NCI-H1694 (cell line): ENCODE results near the gene WNT7A.
"Not testable (repeated sequence)": the region's sequence is repeated elsewhere in the genome, so short reads cannot be mapped to it uniquely, and the experiment has no call there.

Experiments
- DNase-seq: peaks from one replicate; lab custom pipeline; 2025; lab: John Stamatoyannopoulos, UW

WNT7A gene

DNA sequence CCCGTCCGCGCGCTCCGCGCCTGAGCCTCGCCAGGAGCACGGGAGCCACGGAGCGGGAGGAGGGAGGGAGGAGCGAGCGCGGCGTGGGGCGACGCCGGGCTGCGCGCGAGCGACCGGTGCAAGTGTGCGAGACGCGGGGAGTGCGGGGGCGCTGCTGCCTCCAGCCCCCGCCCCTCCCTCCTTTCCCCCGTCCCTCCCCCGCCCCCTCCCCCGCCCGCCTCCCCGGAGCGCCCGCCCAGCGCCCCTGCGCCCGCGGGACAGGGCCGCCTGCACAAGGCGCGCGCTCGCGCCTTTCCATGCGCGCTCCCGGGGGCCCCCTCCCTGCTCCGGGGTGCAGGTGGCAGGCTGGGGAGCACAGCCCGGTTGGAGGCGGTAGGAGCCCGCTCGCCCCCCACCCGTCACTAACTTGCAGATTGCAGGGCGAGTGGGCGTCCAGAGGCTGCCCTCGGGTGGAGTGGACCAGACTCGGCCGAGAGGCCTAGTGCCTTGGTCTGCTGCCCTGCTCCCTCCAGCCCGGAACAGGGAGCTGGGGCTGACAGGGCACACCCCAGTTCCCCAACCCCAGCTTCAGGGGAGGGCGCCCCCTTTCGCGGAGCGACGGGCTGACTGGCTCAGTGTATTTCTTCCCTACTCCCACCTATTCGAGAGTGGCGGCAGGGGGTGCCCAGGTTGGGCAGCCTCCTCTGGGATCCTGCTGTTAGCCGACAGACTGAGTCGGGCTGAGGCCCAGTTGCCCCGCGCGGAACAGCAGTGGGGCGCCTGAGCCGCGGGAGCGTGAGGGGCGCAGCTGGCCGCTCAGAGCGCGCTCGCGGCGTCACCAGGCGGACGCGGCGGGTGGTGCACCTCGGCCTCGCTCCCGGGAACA lies at the start of gene WNT7A:
Gene WNT7A, minus strand, starts transcription at position 126 of the 865 bp plus-strand sequence. CDS start 255 bp downstream, outside the sequence.
- no peak for DNase-seq

DNA sequence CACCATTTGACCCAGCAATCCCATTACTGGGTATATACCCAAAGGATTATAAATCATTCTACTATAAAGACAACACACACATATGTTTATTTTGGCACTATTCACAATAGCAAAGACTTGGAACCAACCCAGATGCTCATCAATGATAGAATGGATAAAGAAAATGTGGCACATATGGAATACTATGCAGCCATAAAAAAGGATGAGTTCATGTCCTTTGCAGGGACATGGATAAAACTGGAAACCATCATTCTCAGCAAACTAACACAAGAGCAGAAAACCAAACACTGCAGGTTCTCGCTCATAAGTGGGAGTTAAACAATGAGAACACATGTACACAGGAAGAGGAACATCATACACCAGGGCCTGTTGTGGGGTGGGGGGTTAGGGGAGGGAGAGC lies 48.9 kb upstream of the WNT7A start:
- not testable (repeated sequence) for DNase-seq

DNA sequence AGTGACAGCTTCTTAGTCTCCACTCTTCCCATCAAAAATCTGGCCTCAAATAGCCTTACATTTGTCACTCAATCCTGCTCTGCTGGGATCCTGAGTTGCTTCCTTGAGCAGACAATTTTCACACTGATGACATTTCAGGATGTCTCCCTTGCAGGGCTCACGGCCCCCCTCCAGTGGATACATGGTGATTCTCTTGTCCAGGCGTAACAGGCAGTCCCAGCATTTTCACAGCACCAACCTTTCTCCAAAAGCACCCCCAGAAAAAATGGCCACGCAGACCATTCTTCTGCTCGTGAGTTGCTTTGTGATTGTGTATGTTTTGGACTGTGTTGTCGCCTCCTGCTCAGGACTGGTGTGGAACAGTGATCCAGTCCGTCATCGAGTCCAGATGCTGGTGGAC lies 47.4 kb upstream of the WNT7A start:
- DNase-seq = no peak

DNA sequence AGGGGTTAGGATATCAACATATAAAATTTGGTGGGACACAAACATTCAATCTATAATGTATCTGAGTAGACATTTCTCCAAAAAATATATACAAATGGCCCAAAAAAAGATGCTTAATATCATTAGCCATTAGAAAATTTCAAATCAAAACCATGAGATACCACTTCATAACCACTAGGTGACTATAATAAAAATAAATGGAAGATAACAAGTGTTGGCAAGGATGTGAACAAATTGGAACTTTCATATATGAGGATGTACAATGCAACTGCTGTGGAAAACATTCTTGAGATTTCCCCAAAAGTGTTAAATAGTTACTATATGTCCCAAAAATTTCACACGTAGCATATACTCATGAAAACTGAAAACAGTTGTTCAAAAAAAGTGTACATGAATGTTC lies 36.5 kb upstream of the WNT7A start:
- no peak for DNase-seq

DNA sequence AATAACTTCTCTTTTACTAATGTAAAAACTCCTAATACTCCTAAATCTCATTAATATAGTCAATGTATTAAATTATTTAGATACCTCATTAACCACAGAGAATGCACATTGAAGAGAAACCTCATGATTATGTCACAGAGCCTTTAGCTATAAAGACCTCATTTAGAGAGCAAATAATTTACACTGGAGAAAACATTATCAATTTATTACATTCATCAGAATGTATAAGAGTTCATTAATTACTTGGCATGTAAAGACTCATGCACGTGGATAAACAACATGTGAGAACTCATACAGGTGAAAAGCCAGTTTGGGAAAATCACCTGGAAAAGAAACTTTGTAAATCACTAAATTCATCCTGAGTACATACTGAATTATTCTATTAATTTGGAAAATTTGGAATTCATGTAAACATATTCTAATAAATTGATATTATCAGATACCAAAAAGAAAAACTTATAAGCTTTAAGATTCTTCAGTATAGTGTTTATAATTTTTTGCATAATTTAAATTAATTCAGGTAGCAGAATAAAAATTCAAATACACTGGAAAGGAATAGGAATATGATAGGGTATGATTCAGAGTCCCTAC lies 22.9 kb upstream of the WNT7A start:
- DNase-seq = no peak

DNA sequence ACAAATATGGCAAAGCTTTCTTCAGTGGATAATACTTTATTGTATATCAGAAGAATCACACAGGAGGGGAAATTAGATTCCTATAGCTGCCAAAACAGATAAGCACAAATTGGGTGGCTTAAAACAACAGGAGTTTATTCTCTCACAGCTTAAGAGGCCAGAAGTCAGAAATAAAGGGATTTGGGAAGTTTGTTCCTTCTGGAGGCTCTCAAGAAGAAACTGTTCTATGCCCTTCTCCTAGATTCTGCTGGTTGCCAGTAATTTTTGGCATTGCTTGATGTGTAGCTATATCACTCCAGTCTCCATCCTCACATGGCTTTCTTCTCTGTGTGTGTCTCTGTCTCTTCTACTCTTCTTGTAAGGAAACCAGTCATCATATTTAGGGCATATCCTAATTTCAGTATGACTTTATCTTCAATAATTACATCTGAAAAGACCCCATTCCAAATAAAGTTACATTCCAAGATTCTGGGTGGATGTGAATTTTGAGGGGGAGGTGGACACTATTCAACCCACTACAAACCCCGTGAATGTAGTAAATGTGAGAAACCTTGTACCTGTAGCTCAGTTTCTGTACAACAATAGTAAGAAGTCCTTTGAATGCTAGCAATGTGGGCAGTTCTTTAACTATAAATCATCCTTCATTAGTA lies 22.2 kb upstream of the WNT7A start:
- no peak for DNase-seq

DNA sequence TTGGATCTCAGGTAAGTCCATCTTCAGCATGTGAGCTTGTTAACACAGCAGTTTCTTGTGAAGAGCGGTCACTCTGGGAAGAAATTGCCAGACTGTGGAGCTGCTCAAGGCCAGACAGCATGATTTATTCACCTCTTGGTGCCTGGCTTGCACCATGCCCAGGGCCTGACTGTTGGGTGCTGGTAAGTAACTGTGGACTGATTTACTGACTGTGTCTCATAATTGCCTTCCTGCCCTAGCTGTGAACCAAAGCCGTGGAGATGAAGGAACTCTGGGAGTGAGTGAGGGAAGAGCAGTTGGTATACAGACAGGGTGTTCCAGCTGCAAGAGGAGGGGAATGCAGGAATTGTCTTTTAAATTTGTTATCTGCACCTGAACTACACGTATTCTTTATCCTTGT lies 18.5 kb upstream of the WNT7A start:
- DNase-seq = no peak

DNA sequence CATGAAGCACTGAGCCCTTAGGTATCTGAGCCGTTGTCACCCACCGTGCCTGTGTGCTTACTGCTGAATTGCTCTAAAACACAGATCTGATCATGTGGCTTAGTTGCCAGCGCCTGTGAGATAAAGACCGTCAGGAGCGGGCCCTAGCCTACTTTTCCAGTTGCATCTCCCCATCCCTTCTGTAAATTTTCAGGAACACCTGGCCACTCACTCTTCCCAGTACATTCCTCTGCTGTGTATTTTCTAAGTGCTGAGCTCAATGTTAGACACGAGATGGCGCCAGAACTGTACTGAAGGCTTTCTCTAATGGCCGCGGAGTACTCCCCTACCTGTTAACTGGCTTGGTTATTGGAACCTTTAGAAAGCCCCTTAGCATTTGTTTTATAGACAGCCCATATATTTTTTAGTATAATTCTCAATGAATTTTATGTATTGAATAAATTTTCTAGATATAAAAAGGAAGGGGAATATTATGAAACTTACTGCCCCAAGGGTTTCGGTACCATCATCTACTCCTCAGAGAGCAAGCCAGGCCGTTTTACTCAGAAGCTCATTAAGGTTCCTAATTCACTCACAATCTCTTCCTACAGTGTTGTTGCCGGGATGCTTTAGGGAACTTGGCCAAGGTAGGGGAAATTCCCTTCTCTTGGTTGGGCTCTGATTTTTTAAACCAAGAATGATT lies 16.7 kb upstream of the WNT7A start:
- peak; percentile 41 for DNase-seq

DNA sequence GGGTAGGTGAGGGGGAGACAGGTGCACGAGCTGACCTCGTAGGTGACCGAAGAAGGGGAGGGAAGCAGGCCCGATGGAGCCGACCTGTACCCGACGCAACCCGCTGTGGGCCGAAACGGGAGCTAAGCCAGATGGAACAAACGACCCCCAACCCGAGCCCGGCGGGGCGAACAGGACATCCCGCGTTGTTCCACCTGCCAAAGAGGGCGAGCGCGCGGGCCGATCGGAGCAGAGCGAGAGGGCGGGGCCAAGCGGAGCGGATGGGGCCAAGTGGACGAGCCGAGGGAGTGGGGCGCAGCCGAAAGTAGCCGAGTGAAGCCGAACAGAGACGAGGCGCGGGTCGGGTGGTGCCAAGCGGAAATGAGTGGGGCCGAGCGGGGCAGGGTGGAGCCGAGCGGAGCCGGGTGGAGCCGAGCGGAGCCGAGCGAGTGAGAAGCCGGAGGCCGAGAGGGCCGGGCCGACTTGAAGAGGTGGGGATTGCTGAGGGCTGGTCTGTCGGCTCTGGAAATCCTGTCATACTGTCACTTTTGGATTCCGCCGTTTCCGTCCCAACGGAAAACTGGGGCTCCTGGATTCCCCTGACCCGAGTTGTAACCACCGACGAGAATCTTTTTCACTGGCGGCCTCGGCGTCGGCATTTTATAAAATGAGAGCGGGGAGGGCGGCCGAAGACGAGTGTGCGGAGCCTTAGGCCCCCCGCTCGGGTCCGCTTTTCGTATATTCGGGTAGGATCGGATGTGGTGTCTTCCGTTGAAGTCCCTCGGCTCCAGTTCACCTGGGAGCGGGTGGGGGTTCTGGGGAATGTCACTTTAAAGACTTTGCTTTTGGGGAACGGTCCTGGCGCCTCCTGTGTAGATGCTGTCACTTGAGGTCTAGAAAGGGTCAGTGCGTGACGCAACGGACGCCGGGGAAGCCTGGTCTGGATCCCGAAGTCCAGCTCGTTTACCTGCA lies 15.6 kb upstream of the WNT7A start:
- peak; percentile 30 for DNase-seq

DNA sequence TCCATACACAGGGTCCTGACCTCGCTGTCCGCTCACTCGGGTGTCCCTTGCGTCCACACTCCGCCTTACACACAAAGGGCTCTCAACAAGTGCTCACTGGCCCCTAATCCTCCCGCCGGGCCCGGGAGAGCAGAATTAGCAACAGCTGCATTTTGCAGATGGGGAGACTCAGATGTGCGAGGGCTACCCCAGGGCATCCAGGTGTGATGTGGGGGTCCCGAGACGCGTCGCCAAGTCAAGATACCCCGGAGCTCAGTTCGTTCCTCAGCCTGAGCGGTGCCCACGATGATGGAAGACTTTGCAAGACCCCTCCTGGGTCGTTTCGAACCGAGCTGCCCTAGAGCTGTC lies 14.9 kb upstream of the WNT7A start:
- DNase-seq = no peak

DNA sequence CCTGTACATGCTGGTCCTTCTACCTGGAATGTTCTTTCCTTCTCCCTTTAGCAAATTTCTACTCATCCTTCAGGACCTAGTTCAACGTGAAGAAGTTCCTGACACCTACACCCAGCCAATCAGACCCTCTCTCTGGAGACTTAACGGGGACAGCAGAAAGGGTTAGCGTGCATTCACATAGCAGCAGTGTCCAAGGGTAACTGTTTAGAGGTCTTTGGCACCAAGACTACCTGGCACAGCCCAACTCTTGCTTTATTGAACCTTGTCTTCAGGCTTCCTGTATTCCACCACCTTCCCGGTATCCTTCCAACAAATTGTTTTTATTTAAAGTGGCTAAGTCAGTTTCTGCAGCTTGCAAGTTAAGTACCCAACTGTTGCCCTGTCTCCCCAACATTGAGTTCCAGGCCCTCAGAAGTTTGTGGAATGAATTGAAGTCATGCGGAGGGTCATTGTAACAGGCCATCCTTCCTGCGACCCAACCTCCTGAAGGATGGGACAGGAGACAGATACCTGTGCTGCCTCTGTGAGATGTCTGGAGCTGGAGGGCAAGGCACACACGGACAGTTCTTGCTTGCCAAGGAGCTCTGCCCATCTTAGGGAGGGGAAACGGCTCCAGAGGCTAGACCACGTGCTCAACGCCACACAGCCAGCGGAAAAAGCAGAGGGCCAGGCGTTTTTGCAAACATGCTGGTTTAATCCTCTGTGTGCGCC lies 14.4 kb upstream of the WNT7A start:
- no peak for DNase-seq

DNA sequence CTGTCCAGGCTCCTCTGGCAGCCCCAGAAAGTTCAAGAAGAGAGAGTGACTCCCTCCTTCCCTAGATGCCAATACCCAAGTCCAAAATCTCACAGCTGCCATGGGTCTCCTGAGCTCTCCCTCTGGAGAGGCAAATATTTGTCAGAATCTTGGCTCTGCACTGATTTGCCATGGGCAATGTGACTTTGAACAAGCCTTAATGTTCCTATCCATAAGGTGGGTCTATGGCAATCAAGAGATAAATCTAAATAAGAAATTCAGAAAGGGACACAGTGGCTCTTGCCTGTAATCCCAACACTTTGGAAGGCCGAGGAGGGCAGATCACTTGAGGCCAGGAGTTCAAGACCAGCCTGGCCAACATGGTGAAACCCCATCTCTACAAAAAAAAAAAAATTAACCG lies 12.4 kb upstream of the WNT7A start:
- DNase-seq = no peak

DNA sequence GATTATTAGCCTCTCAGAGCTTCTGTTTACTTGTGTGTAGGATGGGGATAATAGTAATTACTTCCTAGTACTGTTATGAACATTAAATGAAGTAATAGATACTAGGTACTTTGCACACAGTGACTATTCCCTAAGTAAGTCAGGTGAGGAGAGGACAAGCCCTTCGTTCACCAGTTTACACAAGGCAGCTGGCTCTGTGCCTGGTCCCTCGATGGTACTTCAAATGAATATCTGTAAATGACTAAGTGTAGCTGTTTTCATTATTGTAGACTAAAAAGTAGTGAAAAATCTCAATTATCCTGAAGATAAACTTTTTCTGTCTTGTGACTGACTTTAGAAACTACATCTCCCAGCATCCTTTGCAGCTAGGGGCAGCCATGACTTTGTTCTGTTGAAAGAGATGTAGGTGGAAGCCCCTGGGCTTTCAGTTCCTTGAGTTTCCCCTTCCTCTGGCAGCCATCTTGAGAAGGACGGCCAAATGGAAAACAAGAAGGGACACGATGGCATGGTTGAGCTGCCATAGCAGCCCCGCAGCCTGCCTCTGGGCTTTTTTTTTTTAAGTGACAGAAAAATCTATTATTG lies 11.7 kb upstream of the WNT7A start:
- no peak for DNase-seq

DNA sequence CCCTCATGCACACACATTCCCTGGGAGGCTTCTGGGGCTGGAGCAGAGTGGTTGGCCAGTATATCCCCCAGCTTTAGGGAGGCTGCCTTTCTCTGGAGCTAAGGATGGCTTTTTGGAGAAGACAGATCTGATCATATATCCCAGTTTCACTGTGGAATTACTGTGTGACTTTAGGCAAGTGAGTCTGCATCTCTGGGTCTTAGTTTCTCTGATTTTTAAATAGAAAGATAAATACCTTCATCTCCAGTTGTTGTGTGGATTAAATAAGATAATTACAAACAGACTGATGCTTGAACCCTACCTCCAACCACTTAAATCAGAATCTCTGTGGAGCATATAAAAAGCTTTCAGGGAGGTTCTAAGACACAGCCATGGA lies 11.1 kb upstream of the WNT7A start:
- no peak for DNase-seq

DNA sequence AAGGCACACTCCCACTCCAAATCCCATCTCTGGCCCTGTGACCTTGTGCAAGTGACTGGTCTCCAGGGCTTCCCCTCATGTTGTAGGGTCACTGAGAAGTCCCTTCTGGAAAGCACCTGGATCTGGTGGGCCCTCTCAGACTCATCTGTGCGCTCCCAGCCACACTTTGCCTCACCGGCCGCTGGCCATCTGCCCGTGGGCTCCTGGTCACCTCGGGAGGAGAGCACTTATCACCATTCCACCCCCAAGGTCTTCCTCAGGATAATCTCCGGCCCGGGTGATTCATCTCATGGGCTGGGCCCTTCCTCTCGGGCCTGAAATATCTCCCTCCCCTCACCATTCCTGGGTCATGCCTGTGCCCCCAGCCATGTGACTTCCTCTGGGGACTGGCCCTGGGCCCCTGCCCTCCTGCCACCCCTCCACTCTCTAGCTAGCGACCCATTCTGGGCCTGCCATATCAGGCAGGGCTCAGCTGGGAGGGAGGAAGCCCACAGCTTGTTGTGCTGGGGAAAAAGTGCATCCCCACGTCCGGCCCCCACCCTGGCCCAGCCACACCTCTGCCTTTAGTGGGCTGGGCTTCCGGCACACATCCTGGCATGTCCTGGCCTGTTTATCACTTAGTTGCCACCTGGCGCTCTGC lies 10.6 kb upstream of the WNT7A start:
- no peak for DNase-seq

DNA sequence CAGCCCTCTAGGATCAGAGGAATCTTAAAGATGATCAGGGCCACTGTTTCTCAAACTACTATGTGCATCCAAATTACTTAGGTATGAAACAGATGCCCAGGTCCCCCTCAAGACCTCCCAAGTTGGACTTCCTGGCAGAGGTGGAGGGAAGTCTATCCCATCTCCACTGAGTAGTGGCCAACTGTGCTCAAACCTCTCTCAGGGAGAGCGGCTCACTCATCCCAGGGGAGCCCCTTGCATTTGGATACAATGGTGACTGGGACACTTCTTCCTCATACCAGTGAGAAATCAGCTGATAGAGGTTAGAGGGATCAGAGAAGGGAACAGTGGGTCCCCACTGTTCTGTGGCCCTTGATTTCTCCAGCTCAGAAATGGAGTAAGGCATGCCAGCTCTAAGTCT lies 8.7 kb upstream of the WNT7A start:
- no peak for DNase-seq

DNA sequence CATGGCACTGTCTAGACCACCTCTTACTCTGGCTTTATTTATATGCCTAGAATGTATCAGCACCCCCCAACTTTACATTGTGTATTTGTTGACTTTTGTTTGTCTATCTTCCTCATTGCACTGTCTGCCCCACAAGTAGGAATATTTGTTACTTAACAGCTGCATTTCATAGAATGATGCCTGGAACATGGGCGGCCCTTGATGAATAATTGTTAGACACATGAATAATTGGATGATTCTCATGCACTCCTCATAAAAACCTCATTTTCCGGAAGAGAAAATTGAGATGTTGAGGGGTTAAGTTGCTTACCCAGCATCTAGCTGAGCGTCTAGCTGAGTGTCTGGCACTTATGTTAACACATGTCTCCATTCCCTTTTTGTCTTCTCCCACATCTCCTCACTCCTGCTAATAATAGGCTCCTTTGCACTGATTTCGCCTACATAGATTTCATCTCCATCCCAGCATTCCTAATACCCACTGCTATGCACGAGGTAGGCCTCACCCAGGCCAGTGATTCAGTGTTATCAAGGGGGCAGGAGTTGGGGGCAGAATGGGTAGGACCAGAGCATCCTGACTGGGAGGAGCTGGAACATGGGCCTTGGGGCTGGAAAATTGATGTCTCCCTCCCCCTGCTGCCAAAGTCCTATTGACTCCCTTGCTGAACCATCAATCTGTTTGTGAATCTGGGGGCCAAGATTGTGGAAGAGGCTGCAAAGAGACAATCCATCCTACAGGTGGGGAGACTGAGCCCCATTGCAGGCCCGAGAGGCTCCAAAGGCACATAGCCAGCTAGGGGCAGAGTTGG lies 7.8 kb upstream of the WNT7A start:
- no peak for DNase-seq

DNA sequence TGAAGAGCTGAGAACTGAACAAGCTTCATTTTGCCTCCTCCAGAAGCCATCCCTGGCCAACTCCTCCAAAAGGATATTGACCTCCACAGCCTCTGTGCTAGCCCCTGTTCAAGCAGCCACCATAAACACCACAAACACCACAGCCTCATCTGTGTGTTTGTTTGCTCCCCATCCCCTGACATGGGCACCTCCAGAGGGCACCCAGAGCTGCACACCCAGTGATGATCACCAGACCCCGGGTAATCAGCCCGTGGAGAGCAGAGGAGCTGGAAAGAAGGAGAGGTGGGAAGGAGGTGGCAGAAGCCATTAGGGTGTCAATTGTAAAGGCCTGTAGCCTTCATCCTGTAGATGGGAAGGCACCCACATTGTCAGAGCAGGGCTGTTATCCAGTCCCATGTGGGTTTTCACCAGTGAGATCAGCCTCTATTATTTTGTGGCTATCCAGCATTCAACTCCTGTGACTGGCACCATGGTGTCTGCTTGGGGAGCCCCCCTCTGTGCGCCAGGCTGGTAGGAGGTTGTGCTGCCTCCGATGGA lies 6.8 kb upstream of the WNT7A start:
- no peak for DNase-seq

DNA sequence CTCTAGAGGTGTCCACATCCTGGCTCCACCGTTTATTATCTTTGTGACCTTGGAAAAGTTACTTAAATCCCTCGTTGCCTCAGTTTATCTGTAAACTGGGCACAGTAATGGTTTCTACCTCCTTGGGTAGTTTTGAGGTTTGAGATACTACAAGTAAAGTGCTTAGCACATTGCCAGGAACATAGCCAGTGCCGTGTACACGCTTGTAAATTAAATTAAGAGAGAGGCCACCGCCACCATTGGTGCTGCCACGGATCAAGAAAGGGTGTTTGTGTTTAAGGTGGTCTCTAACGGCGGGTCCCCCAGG lies 5.8 kb upstream of the WNT7A start:
- no peak for DNase-seq
